ENCODE data around the gene UNC13A. TPM values are rescaled to one million over a fixed set of nuclear protein-coding genes. Genes with fewer than 3 reads are reported as not detected.
"Not testable (repeated sequence)": the region's sequence is repeated elsewhere in the genome, so short reads cannot be mapped to it uniquely, and the experiment has no call there.

The UNC13A gene
- total RNA-seq, 1 donor from 2014 or later, result 1.2 TPM

DNA sequence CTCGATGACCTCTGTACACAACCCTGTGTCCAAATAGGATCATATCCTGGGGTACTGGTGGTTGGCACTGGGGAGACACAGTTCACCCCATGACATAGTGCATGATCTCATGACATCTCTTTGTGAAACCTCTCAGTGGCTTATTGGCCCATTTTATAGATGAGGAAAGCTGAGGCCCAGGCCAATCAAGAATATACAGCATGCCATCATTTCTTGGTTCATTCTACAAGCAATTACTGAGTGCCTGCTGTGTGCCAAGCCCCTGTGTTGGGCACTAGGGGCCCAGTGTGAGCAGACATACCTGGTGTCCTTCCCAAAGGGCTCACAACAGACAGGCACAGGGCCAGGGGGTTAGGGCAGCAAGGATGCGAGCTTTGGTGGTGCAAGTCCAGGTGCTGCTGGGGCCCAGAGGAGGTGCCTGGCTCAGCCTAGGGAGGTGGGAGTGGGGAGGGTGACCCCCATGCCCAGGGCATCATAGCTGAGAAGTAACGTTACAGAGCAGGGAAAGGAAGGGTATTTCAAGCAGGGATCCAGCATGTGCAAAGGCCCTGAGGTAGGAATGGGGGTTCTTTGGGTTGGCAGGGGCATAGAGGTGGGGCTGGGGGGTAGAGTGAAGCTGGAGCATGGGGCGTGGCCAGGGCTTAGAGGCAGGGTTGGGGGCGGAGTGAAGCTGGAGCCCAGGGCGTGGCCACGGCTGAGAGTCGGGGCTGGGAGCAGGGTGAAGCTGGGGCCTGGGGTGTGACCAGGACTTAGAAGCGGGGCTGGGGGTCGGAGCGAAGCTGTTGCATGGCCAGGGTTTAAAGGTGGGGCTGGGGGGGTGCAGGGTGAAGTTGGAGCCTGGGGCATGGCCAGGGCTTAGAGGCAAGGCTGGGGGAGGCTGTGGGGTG is 112.0 kb downstream of the UNC13A start:
- DNase-seq (ENCODE audit: low read depth) (no peak), FAIRE-seq (no peak)
- H3K9ac ChIP-seq (ENCODE audit: low read length), result no peak overlapping the region
- H3K4me3 Mint-ChIP-seq (ENCODE audit: unreplicated experiment), result no peak overlapping the region
- no peaks in the 10 kb centered on the region for H3K27me3 Mint-ChIP-seq (ENCODE audit: low read depth, unreplicated experiment)
- H3K27me3 ChIP-seq (ENCODE audit: insufficient read depth, low read length), result no peaks in the 10 kb centered on the region
- H3K9me3 ChIP-seq (ENCODE audit: insufficient read depth, low read depth, low read length), result no peaks in the 10 kb centered on the region
- H3K9me3 Mint-ChIP-seq (ENCODE audit: unreplicated experiment), result no peaks in the 10 kb centered on the region
- H3K36me3 ChIP-seq (ENCODE audit: insufficient read depth, low read length), result peaks cover 22% of the 10 kb centered on the region
- no peak overlapping the region for H3K27ac ChIP-seq (ENCODE audit: low read depth, low read length)
- peaks cover 6% of the 10 kb centered on the region for H3K79me2 ChIP-seq (ENCODE audit: insufficient read depth, low read length)
- H3K27ac Mint-ChIP-seq (ENCODE audit: unreplicated experiment), result no peak overlapping the region
- H3K4me1 Mint-ChIP-seq (ENCODE audit: low read depth, unreplicated experiment), result no peaks in the 10 kb centered on the region
- H3K4me1 ChIP-seq (ENCODE audit: insufficient read depth, low read length), result no peaks in the 10 kb centered on the region
- H3K4me2 ChIP-seq (ENCODE audit: low read length), result no peak overlapping the region
- H3K4me3 ChIP-seq (ENCODE audit: insufficient read depth, low read depth, low read length), result no peak overlapping the region
- no peak for TF ChIP-seq EZH2 (IDR thresholded peaks at IDR 0.05; ENCODE audit: insufficient read depth, low read length)
- TF ChIP-seq, protein P1, sequence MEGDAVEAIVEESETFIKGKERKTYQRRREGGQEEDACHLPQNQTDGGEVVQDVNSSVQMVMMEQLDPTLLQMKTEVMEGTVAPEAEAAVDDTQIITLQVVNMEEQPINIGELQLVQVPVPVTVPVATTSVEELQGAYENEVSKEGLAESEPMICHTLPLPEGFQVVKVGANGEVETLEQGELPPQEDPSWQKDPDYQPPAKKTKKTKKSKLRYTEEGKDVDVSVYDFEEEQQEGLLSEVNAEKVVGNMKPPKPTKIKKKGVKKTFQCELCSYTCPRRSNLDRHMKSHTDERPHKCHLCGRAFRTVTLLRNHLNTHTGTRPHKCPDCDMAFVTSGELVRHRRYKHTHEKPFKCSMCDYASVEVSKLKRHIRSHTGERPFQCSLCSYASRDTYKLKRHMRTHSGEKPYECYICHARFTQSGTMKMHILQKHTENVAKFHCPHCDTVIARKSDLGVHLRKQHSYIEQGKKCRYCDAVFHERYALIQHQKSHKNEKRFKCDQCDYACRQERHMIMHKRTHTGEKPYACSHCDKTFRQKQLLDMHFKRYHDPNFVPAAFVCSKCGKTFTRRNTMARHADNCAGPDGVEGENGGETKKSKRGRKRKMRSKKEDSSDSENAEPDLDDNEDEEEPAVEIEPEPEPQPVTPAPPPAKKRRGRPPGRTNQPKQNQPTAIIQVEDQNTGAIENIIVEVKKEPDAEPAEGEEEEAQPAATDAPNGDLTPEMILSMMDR (IDR thresholded peaks at IDR 0.05; ENCODE audit: insufficient read depth, low read depth, low read length), result no peak
- no peak overlapping the region for H2AFZ ChIP-seq (ENCODE audit: low read depth, low read length)
- H3K36me3 Mint-ChIP-seq (ENCODE audit: low read depth, unreplicated experiment), result peaks cover 36% of the 10 kb centered on the region
- peaks cover 39% of the 10 kb centered on the region for H4K20me1 ChIP-seq (ENCODE audit: insufficient read depth, low read length)

GRCh38 chr19:17572638-17573037 is 115.5 kb downstream of the UNC13A start:
- Histone ChIP-seq H2AFZ (ENCODE audit: low read depth, low read length) (no peak overlapping the region), H3K27ac (ENCODE audit: low read depth, low read length) (no peak overlapping the region), H4K20me1 (ENCODE audit: insufficient read depth, low read length) (peaks cover 20% of the 10 kb centered on the region), H3K36me3 (ENCODE audit: insufficient read depth, low read length) (peaks cover 39% of the 10 kb centered on the region), H3K79me2 (ENCODE audit: insufficient read depth, low read length) (peaks cover 6% of the 10 kb centered on the region), H3K27me3 (ENCODE audit: insufficient read depth, low read length) (no peaks in the 10 kb centered on the region), H3K4me2 (ENCODE audit: low read length) (no peak overlapping the region), H3K9me3 (ENCODE audit: insufficient read depth, low read depth, low read length) (no peaks in the 10 kb centered on the region), H3K4me1 (ENCODE audit: insufficient read depth, low read length) (no peaks in the 10 kb centered on the region), H3K9ac (ENCODE audit: low read length) (no peak overlapping the region), H3K4me3 (ENCODE audit: insufficient read depth, low read depth, low read length) (no peak overlapping the region)
- DNase-seq (ENCODE audit: low read depth) (no peak), FAIRE-seq (no peak)
- no peak for TF ChIP-seq EZH2 (IDR thresholded peaks at IDR 0.05; ENCODE audit: insufficient read depth, low read length)
- TF ChIP-seq, protein P1 (IDR thresholded peaks at IDR 0.05; ENCODE audit: insufficient read depth, low read depth, low read length), result no peak
- peaks cover 16% of the 10 kb centered on the region for H3K36me3 Mint-ChIP-seq (ENCODE audit: low read depth, unreplicated experiment)
- no peaks in the 10 kb centered on the region for H3K9me3 Mint-ChIP-seq (ENCODE audit: unreplicated experiment)
- H3K27ac Mint-ChIP-seq (ENCODE audit: unreplicated experiment), result no peak overlapping the region
- no peak overlapping the region for H3K4me3 Mint-ChIP-seq (ENCODE audit: unreplicated experiment)
- no peaks in the 10 kb centered on the region for H3K27me3 Mint-ChIP-seq (ENCODE audit: low read depth, unreplicated experiment)
- no peaks in the 10 kb centered on the region for H3K4me1 Mint-ChIP-seq (ENCODE audit: low read depth, unreplicated experiment)

- TF ChIP-seq, protein P1 (IDR thresholded peaks at IDR 0.05; ENCODE audit: insufficient read depth, low read depth, low read length), result no peak
- TF ChIP-seq EZH2 (IDR thresholded peaks at IDR 0.05; ENCODE audit: insufficient read depth, low read length), result no peak
- H3K9me3 Mint-ChIP-seq (ENCODE audit: unreplicated experiment), result no peaks in the 10 kb centered on the region
- Histone ChIP-seq H3K4me3 (ENCODE audit: insufficient read depth, low read depth, low read length) (no peak overlapping the region), H4K20me1 (ENCODE audit: insufficient read depth, low read length) (peaks cover 17% of the 10 kb centered on the region), H3K4me2 (ENCODE audit: low read length) (no peak overlapping the region), H3K9me3 (ENCODE audit: insufficient read depth, low read depth, low read length) (no peaks in the 10 kb centered on the region), H3K27me3 (ENCODE audit: insufficient read depth, low read length) (no peaks in the 10 kb centered on the region), H3K4me1 (ENCODE audit: insufficient read depth, low read length) (peaks cover 3% of the 10 kb centered on the region), H3K27ac (ENCODE audit: low read depth, low read length) (no peak overlapping the region), H3K79me2 (ENCODE audit: insufficient read depth, low read length) (peaks cover 2% of the 10 kb centered on the region), H3K36me3 (ENCODE audit: insufficient read depth, low read length) (peaks cover 42% of the 10 kb centered on the region), H2AFZ (ENCODE audit: low read depth, low read length) (no peak overlapping the region), H3K9ac (ENCODE audit: low read length) (no peak overlapping the region)
- no peak for FAIRE-seq
- H3K4me1 Mint-ChIP-seq (ENCODE audit: low read depth, unreplicated experiment), result no peaks in the 10 kb centered on the region
- H3K27ac Mint-ChIP-seq (ENCODE audit: unreplicated experiment), result no peak overlapping the region
- H3K36me3 Mint-ChIP-seq (ENCODE audit: low read depth, unreplicated experiment), result peaks cover 13% of the 10 kb centered on the region
- no peak for DNase-seq (ENCODE audit: low read depth)
- no peak overlapping the region for H3K4me3 Mint-ChIP-seq (ENCODE audit: unreplicated experiment)
- no peaks in the 10 kb centered on the region for H3K27me3 Mint-ChIP-seq (ENCODE audit: low read depth, unreplicated experiment)
These were observed 117.4 kb downstream of the UNC13A start for GRCh38 chr19:17570791-17571190.

DNA sequence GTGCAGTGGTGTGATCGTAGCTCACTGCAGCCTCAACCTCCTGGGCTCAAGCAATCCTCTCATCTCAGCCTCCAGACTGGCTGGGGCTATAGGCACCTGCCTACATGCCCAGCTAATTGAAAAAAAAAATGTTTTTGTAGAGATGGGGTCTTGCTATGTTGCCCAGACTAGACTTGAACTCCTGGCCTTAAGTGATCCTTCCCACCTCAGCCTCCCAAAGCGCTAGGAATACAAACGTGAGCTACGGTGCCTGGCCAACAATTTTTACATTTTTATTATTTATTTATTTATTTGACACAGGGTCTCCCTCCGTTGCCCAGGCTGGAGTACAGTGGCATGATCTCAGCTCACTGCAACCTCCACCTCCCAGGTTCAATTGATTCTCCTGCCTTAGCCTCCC is 117.9 kb downstream of the UNC13A start:
- not testable (repeated sequence) for H3K9ac ChIP-seq (ENCODE audit: low read length); DNase-seq (ENCODE audit: low read depth); H3K9me3 ChIP-seq (ENCODE audit: insufficient read depth, low read depth, low read length); H3K27me3 Mint-ChIP-seq (ENCODE audit: low read depth, unreplicated experiment); H2AFZ ChIP-seq (ENCODE audit: low read depth, low read length); H3K4me3 ChIP-seq (ENCODE audit: insufficient read depth, low read depth, low read length); H3K4me2 ChIP-seq (ENCODE audit: low read length); H3K27ac ChIP-seq (ENCODE audit: low read depth, low read length); H3K4me1 Mint-ChIP-seq (ENCODE audit: low read depth, unreplicated experiment); H3K79me2 ChIP-seq (ENCODE audit: insufficient read depth, low read length); FAIRE-seq; H3K27me3 ChIP-seq (ENCODE audit: insufficient read depth, low read length); H3K9me3 Mint-ChIP-seq (ENCODE audit: unreplicated experiment); H3K27ac Mint-ChIP-seq (ENCODE audit: unreplicated experiment); H3K4me3 Mint-ChIP-seq (ENCODE audit: unreplicated experiment); H3K4me1 ChIP-seq (ENCODE audit: insufficient read depth, low read length)
- H4K20me1 ChIP-seq (ENCODE audit: insufficient read depth, low read length), result peaks cover 19% of the 10 kb centered on the region
- peaks cover 45% of the 10 kb centered on the region for H3K36me3 ChIP-seq (ENCODE audit: insufficient read depth, low read length)
- peaks cover 13% of the 10 kb centered on the region for H3K36me3 Mint-ChIP-seq (ENCODE audit: low read depth, unreplicated experiment)
